OCI-LY3 (cell line): Measurements from ENCODE around the gene ZNF423.

ENCODE experiments used
- H2AFZ ChIP-seq: fragments of 200-600, 300-600 bp; shearing (Covaris generic); 2 replicates; pipeline ENCODE4 v1.6.0; 2014; ENCODE audit warnings: antibody characterized with exemption, low read depth, low read length
- H3K27ac ChIP-seq: fragments of 200-600, 300-600 bp; sonication (generic); 2 replicates; pipeline ENCODE4 v1.5.1; 2014; ENCODE audit warnings: mild to moderate bottlenecking, low read length, moderate library complexity, mixed read lengths
- H3K27me3 ChIP-seq: fragments of 200-600, 300-600 bp; sonication (generic); 2 replicates; pipeline ENCODE4 v1.6.1; 2014; ENCODE audit warnings: low read depth, low read length, mixed read lengths
- H3K36me3 ChIP-seq: fragments of 200-600, 300-600 bp; sonication (generic); replicated peaks from 2 replicates; pipeline ENCODE3; 2014; ENCODE audit warnings: low read depth, low read length, mixed read lengths
- H3K4me1 ChIP-seq: fragments of 300-600, 200-600 bp; sonication (generic); 2 replicates; pipeline ENCODE4 v1.6.1; 2014; ENCODE audit warnings: low read length, mixed read lengths
- H3K4me2 ChIP-seq: fragments of 200-600, 300-600 bp; sonication (generic); 2 replicates; pipeline ENCODE4 v1.6.1; 2014; ENCODE audit warnings: low read length, mixed read lengths
- H3K4me3 ChIP-seq: fragments of 300-600, 200-600 bp; sonication (generic); 2 replicates; pipeline ENCODE4 v1.5.1; 2014; ENCODE audit warnings: antibody characterized with exemption, mild to moderate bottlenecking, low read length, moderate library complexity
- H3K79me2 ChIP-seq: fragments of 300-600, 200-600 bp; shearing (Covaris generic); 2 replicates; pipeline ENCODE4 v1.6.1; 2014; ENCODE audit warnings: mild to moderate bottlenecking, low read length, mixed read lengths
- H3K9ac ChIP-seq: fragments of 300-600, 200-600 bp; shearing (Covaris generic); 2 replicates; pipeline ENCODE4 v1.6.0; 2014; ENCODE audit warnings: mild to moderate bottlenecking, low read length, moderate library complexity
- H3K9me3 ChIP-seq: fragments of 200-600, 300-600 bp; shearing (Covaris generic); 2 replicates; pipeline ENCODE4 v1.6.1; 2014; ENCODE audit warnings: low read length, mixed read lengths; ENCODE audit not compliant: insufficient read depth
- H4K20me1 ChIP-seq: fragments of 200-600, 300-600 bp; sonication (generic); 2 replicates; pipeline ENCODE4 v1.6.1; 2016; ENCODE audit warnings: low read length, mixed read lengths; ENCODE audit not compliant: insufficient read depth
- EZH2phosphoT487 ChIP-seq: fragments of 200-600 bp; shearing (Covaris generic); IDR thresholded peaks from 2 replicates; pipeline ENCODE4 v1.6.1; 2018; ENCODE audit warnings: antibody characterized with exemption, mixed run types, low read depth
- TF ChIP-seq, protein P1 (sequence below): fragments of 200-600, 300-600 bp; sonication (generic); IDR thresholded peaks from 2 replicates; pipeline ENCODE4 v1.5.1; 2014; ENCODE audit warnings: antibody characterized with exemption, low read length, low read depth

ZNF423 gene

DNA sequence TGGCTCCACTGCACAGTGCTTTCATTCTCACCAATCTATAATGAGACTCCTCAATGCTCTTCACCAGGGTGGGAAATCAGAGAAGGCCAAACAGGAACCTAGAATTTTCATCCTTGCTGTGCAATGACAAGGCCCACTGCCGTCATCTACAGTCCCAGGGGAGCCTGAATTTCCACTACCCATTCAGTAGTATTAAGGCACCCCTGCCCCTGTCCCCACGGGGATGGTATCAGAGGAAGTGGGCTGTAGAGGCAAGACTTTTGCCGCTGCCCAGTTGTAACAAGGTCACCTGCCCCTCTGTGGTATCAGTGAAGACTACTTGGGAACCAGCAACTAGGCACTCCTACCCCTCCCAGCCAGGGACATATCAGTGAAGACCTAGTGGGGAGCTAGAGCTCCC, 377.8 kb downstream of the ZNF423 start:
- Histone ChIP-seq H4K20me1 (no peaks in the 10 kb centered on the region), H3K27ac (no peak overlapping the region), H3K9me3 (no peaks in the 10 kb centered on the region), H3K27me3 (peaks cover 22% of the 10 kb centered on the region), H3K9ac (no peak overlapping the region), H3K4me1 (no peaks in the 10 kb centered on the region), H3K4me2 (no peak overlapping the region), H3K36me3 (no peaks in the 10 kb centered on the region), H3K79me2 (no peaks in the 10 kb centered on the region), H3K4me3 (no peak overlapping the region), H2AFZ (no peak overlapping the region)
- no peak for TF ChIP-seq EZH2phosphoT487
- TF ChIP-seq, protein P1, sequence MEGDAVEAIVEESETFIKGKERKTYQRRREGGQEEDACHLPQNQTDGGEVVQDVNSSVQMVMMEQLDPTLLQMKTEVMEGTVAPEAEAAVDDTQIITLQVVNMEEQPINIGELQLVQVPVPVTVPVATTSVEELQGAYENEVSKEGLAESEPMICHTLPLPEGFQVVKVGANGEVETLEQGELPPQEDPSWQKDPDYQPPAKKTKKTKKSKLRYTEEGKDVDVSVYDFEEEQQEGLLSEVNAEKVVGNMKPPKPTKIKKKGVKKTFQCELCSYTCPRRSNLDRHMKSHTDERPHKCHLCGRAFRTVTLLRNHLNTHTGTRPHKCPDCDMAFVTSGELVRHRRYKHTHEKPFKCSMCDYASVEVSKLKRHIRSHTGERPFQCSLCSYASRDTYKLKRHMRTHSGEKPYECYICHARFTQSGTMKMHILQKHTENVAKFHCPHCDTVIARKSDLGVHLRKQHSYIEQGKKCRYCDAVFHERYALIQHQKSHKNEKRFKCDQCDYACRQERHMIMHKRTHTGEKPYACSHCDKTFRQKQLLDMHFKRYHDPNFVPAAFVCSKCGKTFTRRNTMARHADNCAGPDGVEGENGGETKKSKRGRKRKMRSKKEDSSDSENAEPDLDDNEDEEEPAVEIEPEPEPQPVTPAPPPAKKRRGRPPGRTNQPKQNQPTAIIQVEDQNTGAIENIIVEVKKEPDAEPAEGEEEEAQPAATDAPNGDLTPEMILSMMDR = no peak

GRCh38 chr16:49477250-49477895, 378.5 kb downstream of the ZNF423 start:
- no peak overlapping the region for H3K4me2 ChIP-seq
- H2AFZ ChIP-seq = no peak overlapping the region
- H3K9me3 ChIP-seq = no peaks in the 10 kb centered on the region
- no peaks in the 10 kb centered on the region for H4K20me1 ChIP-seq
- H3K4me3 ChIP-seq = no peak overlapping the region
- H3K9ac ChIP-seq = no peak overlapping the region
- H3K4me1 ChIP-seq = no peaks in the 10 kb centered on the region
- no peak overlapping the region for H3K27ac ChIP-seq
- no peaks in the 10 kb centered on the region for H3K36me3 ChIP-seq
- H3K27me3 ChIP-seq = peaks cover 22% of the 10 kb centered on the region
- H3K79me2 ChIP-seq = no peaks in the 10 kb centered on the region
- TF ChIP-seq EZH2phosphoT487 = no peak
- TF ChIP-seq, protein P1 = no peak

DNA sequence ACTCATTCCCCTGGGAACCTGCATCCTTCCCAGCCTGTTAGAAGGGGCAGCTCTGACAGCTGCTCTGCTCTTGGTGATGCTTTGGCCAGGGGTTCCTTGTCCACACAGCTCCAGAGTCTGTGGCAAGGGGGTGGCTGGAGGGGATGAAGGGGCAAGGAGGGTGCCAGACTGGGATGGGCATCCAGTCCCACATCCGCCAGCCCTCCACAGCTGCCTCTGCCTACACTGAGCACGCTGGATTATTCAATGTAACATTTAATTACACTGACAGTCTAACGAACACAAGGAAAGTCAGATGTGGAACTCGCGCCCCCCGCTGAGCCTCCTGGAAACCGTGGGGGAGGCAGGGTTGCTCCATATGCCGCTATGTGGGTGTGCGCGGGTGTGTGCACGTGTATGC, 381.2 kb downstream of the ZNF423 start:
- H4K20me1 ChIP-seq = no peaks in the 10 kb centered on the region
- peaks cover 11% of the 10 kb centered on the region; the same call in 1 of the 2 replicates for H3K27me3 ChIP-seq
- H3K36me3 ChIP-seq = no peaks in the 10 kb centered on the region
- no peak overlapping the region for H3K4me3 ChIP-seq
- H2AFZ ChIP-seq = no peak overlapping the region
- no peak overlapping the region for H3K4me2 ChIP-seq
- no peaks in the 10 kb centered on the region for H3K4me1 ChIP-seq
- H3K9me3 ChIP-seq = no peaks in the 10 kb centered on the region
- no peak for TF ChIP-seq EZH2phosphoT487
- TF ChIP-seq, protein P1 = no peak
- H3K79me2 ChIP-seq = no peaks in the 10 kb centered on the region
- no peak overlapping the region for H3K9ac ChIP-seq
- no peak overlapping the region for H3K27ac ChIP-seq

GRCh38 chr16:49473773-49474172, 382.1 kb downstream of the ZNF423 start:
- H3K27ac ChIP-seq = no peak overlapping the region
- no peaks in the 10 kb centered on the region for H3K9me3 ChIP-seq
- no peak overlapping the region for H3K4me2 ChIP-seq
- H2AFZ ChIP-seq = no peak overlapping the region
- no peaks in the 10 kb centered on the region for H3K36me3 ChIP-seq
- H3K4me1 ChIP-seq = no peaks in the 10 kb centered on the region
- TF ChIP-seq, protein P1 = no peak
- no peak for TF ChIP-seq EZH2phosphoT487
- no peaks in the 10 kb centered on the region for H3K79me2 ChIP-seq
- peaks cover 10% of the 10 kb centered on the region; the same call in 1 of the 2 replicates for H3K27me3 ChIP-seq
- no peak overlapping the region for H3K4me3 ChIP-seq
- no peak overlapping the region for H3K9ac ChIP-seq
- H4K20me1 ChIP-seq = no peaks in the 10 kb centered on the region
